A673 (cell line): Measurements from ENCODE around the gene CDKAL1.

Experiments
- CTCF ChIP-seq: fragments of 300-800, 200-600 bp; sonication (generic); conservative IDR thresholded peaks from 2 replicates; pipeline ENCODE4 v1.5.1; 2017; ENCODE audit warnings: low read depth, mild to moderate bottlenecking, antibody characterized with exemption, low read length, moderate library complexity, mixed read lengths
- EZH2 ChIP-seq: fragments of 200-600 bp; sonication (generic); IDR thresholded peaks from 2 replicates; pipeline ENCODE4 v1.6.1; 2017; ENCODE audit warnings: borderline replicate concordance, low read depth, mild to moderate bottlenecking, mixed read lengths, antibody characterized with exemption, low read length; ENCODE audit not compliant: poor library complexity, severe bottlenecking

DNA sequence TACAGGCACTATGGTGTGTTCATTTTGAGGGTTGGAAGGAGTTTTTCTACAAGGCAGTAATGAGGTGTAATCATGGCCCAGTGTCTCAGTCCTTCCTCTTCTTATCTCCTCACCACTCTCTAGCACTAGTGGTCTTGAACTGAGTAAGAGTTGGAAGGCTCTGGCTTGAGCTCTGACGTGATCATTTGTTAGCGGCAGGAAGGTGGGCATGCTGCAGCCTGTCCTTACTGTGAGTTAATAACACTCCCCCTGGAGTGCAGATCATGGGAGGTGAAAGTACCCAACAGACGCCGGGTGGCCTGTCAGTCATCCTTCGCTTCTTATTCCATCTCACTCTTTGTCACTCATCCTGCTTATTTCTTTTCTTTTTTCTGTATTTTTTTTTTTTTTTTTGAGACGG, 356.9 kb downstream of the CDKAL1 start:
- TF ChIP-seq CTCF (no peak), EZH2 (no peak)
